HUES6 (cell line): ENCODE measurements around the gene RSPO1.

Source experiments
- H3K27ac ChIP-seq: 2 replicates; pipeline ENCODE4 v1.7.0; 2013; ENCODE audit warnings: low read depth, mild to moderate bottlenecking, low read length, inconsistent platforms
- H3K27me3 ChIP-seq: 2 replicates; pipeline ENCODE4 v1.6.1; 2013; ENCODE audit warnings: low read length; ENCODE audit not compliant: control insufficient read depth, insufficient read depth
- H3K36me3 ChIP-seq: 2 replicates; pipeline ENCODE4 v1.6.1; 2013; ENCODE audit warnings: low read length; ENCODE audit not compliant: control insufficient read depth, insufficient read depth
- H3K4me1 ChIP-seq: 2 replicates; pipeline ENCODE4 v1.6.1; 2013; ENCODE audit warnings: low read length; ENCODE audit not compliant: control insufficient read depth, insufficient read depth
- H3K4me3 ChIP-seq: 2 replicates; pipeline ENCODE4 v1.5.1; 2013; ENCODE audit warnings: low read depth, low read length
- H3K9ac ChIP-seq: one replicate; pipeline ENCODE4 v1.6.1; 2013; ENCODE audit warnings: mild to moderate bottlenecking, low read length
- H3K9me3 ChIP-seq: 2 replicates; pipeline ENCODE4 v1.6.1; 2013; ENCODE audit warnings: low read depth, low read length; ENCODE audit not compliant: control insufficient read depth, insufficient read depth

RSPO1 gene

GRCh38 chr1:37564892-37565291 is 69.8 kb downstream of the RSPO1 start:
- Histone ChIP-seq H3K9ac (no peak overlapping the region), H3K36me3 (peaks cover 67% of the 10 kb centered on the region), H3K9me3 (no peaks in the 10 kb centered on the region), H3K27me3 (no peaks in the 10 kb centered on the region), H3K27ac (no peak overlapping the region), H3K4me3 (no peak overlapping the region), H3K4me1 (no peaks in the 10 kb centered on the region)

- Histone ChIP-seq H3K9ac (no peak overlapping the region), H3K9me3 (no peaks in the 10 kb centered on the region), H3K27me3 (no peaks in the 10 kb centered on the region), H3K36me3 (peaks cover 48% of the 10 kb centered on the region), H3K4me1 (no peaks in the 10 kb centered on the region; the same call in 1 of the 2 replicates), H3K27ac (no peak overlapping the region), H3K4me3 (no peak overlapping the region)
Measured at GRCh38 chr1:37562984-37563383, 71.7 kb downstream of the RSPO1 start.
